GM18526 (cell line): Measurements from ENCODE around the gene SCAMP5.

ENCODE experiments used
- POLR2A ChIP-seq: IDR thresholded peaks from 3 replicates; pipeline ENCODE4 v1.6.1; 2011; ENCODE audit not compliant: insufficient read length; ENCODE audit errors: extremely low read depth

Gene SCAMP5

GRCh38 chr15:75027551-75027950 is 32.2 kb downstream of the SCAMP5 start:
- TF ChIP-seq POLR2A: no peak

GRCh38 chr15:75028991-75029377 is 33.6 kb downstream of the SCAMP5 start:
- TF ChIP-seq POLR2A: no peak

- no peak for TF ChIP-seq POLR2A
Measured at GRCh38 chr15:75029378-75030022, 34.1 kb downstream of the SCAMP5 start.

- no peak for TF ChIP-seq POLR2A
Measured at GRCh38 chr15:75030023-75030413, 34.7 kb downstream of the SCAMP5 start.

GRCh38 chr15:75030424-75030823 is 35.1 kb downstream of the SCAMP5 start:
- no peak for TF ChIP-seq POLR2A

GRCh38 chr15:75031848-75032247 is 36.5 kb downstream of the SCAMP5 start:
- no peak for TF ChIP-seq POLR2A

GRCh38 chr15:75032395-75032794 is 37.0 kb downstream of the SCAMP5 start:
- TF ChIP-seq POLR2A: no peak

- TF ChIP-seq POLR2A: no peak
Measured at GRCh38 chr15:75033809-75034208, 38.4 kb downstream of the SCAMP5 start.

GRCh38 chr15:75034615-75035014 is 39.3 kb downstream of the SCAMP5 start:
- no peak for TF ChIP-seq POLR2A

- TF ChIP-seq POLR2A: no peak
Measured at GRCh38 chr15:75036212-75036616, 40.9 kb downstream of the SCAMP5 start.

GRCh38 chr15:75037685-75038084 is 42.3 kb downstream of the SCAMP5 start:
- TF ChIP-seq POLR2A: no peak

- TF ChIP-seq POLR2A: no peak
Measured at GRCh38 chr15:75038231-75038630, 42.9 kb downstream of the SCAMP5 start.

- TF ChIP-seq POLR2A: peak; percentile 62
Measured at GRCh38 chr15:75042730-75043508, 47.6 kb downstream of the SCAMP5 start.

GRCh38 chr15:75043509-75044257 is 48.3 kb downstream of the SCAMP5 start:
- peak; percentile 61 for TF ChIP-seq POLR2A

- TF ChIP-seq POLR2A: no peak
Measured at GRCh38 chr15:75044258-75044878, 49.0 kb downstream of the SCAMP5 start.
